Activated CD8-positive, alpha-beta memory T cell treated with anti-CD3 and anti-CD28 coated beads, Interleukin-2, amount 50 U/mL, for 24 hours (primary cell): Measurements from ENCODE around the gene UBE2QL1.

Experiments
- DNase-seq: peaks from one replicate; pipeline ENCODE4 v3.0.0-alpha.2; 2020; ENCODE audit errors: extremely low read depth

The UBE2QL1 gene, protein sequence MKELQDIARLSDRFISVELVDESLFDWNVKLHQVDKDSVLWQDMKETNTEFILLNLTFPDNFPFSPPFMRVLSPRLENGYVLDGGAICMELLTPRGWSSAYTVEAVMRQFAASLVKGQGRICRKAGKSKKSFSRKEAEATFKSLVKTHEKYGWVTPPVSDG

DNA sequence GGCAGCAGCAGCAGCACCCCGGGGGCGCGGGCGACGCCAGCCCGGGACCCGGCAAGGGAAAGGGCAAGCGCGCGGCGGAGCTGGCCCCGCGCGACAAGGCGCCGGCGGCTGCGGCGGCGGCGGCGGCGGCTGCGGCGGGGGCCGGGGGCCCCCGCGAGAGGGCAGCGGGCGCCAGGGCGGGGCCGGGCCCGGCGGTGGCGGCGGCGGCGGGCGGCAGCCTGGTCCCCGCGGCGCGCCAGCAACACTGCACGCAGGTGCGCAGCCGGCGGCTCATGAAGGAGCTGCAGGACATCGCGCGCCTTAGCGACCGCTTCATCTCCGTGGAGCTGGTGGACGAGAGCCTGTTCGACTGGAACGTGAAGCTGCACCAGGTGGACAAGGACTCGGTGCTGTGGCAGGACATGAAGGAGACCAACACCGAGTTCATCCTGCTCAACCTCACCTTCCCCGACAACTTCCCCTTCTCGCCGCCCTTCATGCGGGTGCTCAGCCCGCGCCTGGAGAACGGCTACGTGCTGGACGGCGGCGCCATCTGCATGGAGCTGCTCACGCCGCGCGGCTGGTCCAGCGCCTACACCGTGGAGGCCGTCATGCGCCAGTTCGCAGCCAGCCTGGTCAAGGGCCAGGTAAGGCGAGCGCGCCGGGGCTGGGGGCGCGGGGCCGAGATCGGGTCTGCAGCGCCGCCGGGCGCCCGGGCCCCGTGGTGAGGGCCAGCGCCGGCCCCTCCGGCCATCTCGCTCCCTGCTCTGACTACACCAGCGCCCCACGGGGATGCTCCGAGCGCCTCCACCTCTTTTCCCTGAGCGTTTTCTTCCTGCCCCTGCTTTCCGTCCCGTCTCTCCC lies at the start of gene UBE2QL1:
UBE2QL1 (plus strand) TSS at position 238 of the 843 bp plus-strand sequence; CDS start at position 273, 35 bp downstream.
- no peak for DNase-seq

DNA sequence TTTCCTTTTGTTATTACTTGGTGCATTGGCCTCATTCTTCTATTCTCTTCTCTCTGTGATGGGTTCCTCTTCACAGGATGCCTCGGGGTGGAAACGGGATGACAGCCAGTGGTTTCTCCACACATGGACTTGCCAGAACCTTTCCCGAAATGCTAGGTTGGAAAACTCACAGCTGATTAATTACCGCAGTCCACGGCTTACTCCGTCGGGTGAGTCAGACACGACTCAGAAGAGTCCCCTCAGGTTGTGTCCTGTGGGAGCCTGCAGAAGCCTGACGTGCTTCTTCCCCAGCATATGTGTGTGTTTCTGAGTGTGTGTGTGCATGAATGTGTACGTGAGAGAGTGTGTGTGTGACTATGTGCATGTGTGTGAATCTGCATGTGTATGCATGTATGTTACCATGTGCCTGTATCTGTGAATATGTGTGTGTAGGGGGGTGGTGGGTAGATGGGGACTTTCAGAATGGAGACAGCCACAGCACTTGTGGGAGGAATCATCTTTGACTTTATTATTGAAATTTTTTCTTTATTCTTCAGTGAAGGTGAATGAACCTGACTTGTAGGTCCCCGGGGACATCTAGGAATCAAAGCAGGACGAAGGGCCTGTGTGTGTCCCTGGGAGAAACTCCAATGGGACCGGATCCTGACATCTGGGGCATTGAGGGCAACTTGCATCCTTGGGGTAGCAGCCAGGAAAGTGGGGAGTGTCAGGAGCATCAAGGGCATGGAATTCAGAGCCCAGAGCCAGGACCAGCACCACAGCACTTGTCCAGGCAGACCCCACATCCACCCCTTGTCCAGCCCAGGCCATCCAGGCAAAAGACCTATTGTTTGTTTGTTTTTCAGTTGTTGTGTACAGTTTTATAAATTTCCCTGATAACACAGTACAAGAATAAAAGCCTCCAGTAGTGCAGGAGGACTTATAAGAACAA lies 48.4 kb upstream of the UBE2QL1 start:
- DNase-seq: no peak

DNA sequence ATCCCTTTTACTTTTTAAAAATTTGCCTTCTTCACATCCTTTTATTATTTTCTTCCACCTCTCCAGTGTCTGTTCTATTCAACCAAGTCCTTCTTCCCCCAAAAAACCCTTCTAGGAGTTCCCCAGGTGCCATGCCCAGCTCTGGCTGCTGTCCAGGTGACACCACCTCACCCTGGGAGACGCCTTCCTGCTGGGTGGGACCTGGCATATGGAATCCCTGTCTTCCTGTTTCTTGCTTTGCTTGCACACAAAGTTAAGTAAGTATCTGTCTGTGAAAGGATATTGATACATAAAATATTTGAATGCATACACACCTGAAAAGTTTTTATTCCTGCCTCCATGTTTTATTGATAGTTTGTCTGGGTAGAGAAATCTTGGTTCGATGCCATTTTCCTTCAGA lies 47.2 kb upstream of the UBE2QL1 start:
- no peak for DNase-seq

DNA sequence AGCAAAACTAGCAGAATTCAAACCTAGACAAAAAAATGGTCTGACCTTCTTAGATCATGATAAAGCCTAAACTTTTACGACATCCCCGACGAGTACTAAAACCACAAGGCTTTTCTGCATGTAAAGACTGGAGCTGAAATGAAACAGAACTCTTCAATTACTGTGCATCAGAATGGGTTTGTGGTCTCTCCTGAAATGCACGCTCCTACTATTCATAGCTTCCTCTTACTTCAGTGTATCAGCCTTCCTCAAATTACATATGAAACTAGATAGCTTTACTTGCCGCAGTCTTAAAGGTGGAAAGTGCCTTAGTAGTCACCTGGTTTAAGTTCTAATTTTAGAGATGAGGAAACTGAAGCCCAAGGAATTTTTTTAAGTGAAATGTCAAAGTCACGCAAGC lies 45.7 kb upstream of the UBE2QL1 start:
- no peak for DNase-seq

DNA sequence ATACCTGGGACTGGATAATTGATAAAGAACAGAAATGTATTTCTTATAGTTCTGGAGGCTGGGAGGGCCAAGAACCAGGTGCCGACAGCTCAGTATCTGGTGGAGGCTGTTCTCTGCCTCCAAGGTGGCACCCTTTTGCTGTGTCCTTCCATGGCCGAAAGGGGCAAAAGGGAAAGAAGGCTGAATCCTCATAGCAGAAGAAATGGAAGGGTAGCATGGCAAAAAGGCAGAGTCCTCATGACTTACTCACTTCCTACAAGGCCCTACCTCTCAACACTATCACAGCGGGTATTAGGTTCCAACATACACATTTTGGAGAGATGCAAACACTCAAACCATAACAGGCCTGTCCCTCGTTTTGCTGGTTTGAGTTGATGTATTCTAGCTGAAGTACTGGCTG lies 45.2 kb upstream of the UBE2QL1 start:
- no peak for DNase-seq

DNA sequence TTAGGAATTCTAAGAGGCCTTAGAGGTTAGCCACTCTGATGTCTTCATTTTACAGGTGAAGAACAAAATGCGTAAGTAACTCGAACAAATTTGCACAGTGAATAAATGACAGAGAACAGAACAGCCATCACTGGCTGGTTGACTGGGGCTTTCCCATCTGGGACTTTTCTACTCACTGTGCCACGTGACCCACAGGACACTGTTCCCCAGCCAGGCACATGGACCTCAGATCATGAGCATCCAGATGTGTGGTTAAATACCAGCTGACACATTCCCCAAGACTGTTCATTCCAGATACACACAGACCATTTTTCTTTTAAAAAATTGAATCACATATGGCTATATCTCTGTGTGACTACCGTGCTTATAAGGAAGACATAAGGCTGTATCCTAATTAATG lies 44.5 kb upstream of the UBE2QL1 start:
- DNase-seq: no peak

DNA sequence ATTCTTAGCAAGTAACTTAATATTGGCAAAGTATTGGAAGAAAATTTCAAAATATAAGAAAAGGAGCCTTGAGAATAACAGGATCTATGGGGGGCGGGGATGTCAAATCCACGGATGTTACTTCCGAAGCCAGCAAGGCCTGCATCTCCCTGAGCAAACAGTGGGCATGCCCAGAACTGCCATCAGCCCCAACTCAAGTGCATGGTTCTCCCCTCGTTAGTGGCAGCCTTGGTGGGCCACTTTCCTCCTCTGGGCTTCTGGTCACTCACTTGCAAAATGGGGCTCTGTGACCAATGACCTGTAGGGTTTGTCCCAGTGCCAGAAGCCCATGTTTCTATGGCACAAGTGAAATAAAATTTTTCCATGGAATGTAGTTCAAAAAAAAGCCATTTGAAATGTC lies 43.1 kb upstream of the UBE2QL1 start:
- DNase-seq: no peak

DNA sequence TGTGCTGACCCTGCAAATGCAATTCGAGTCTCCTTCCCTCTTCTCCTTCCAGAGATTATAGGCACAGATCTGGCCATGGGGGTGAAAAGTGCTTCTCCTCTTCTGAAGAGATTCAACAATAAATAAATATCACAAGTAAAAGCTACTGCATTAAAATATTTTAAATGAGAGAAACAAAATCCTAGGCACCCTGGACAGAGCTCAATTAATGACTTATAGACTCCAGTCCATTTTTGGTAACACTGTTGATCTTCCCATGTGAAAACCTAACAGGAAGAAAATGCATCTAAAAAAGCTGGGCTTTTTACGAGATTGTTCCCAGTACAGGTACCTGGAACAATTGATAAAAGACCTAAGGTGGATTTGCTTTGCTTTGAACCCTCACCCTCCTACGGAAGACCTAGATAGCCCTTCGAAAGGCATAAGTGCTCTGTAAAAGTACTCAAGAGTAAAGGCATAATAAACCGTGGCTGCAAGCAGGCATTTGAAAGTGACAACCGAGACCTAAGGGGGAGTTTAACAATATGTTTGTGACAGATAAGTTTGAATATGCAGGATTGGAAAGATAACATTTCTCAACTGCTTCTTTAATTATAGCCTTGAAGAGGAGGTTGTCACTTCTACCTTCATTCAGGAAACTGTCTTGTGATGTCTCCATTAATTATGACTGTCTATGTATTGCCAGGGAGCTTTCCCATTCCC lies 41.0 kb upstream of the UBE2QL1 start:
- no peak for DNase-seq

DNA sequence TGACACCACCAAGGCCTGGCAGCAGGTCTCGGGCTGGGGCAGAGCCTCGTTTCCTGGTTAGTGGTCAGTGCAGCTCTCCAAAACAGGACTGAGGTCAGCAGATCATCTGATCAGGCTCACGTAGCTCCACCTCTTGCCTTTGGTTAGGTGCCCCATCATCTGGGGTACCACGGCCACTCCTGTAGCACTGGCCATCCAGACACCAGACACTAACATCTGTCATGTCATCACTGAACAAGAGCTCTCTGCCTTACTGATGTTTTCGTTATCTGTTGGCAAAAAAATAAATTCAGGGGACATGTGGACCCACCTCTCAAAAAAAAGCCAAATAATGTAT lies 40.4 kb upstream of the UBE2QL1 start:
- DNase-seq: no peak

DNA sequence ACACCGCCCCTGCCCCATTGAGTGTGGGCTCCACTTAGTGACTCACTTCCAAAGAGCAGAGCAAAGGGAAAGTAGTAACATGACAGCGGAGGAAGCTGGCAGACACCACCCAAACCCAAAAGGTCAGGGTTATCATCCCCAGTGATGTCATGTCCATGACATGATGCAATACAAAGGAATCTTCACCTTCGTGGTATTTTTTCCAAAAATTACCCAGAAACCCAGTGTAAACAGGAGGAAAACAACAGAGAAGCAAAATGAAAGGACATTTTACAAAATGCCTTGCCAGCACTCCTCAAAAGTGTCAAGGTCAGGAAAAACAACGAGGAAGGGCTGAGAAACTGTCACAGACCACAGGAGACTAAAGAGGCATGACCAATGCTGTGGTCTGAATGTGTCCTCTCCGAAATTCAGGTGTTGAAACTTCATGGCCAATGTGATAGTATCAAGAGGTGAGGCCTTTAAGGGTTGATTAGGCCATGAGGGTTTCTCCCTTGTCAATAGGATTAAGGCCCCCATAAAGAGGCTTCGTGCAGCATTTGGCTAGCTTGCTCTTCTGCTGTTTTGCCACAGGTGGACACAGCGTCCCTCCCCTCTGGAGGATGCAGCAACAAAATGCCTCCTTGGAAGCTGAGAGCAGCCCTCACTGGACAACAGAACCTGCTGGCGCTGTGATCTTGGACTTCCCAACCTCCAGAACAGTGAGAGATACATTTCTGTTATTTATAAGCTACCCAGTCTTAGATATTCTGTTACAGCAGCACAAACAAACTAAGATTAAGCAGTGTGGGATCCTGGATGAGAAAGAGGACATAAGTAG lies 39.8 kb upstream of the UBE2QL1 start:
- no peak for DNase-seq

DNA sequence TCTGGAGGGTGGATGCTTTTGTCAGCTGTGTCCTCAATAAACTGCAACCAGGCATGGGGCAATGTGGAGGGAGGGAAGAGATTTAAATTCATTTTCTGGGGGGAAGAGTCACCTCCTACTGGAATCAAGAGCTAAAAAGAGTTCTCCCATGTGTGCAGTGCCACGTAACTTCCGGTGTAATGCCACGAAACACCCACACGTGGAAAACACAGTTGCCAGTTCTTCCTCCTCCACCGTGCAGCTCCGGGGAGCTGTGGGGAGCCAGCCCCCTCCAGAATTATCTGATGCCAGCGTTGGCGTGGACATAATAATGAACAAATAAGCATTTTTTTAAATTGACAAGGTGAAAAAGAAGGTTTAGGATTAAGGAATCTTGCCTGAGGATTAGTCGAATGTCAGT lies 38.2 kb upstream of the UBE2QL1 start:
- DNase-seq: no peak

DNA sequence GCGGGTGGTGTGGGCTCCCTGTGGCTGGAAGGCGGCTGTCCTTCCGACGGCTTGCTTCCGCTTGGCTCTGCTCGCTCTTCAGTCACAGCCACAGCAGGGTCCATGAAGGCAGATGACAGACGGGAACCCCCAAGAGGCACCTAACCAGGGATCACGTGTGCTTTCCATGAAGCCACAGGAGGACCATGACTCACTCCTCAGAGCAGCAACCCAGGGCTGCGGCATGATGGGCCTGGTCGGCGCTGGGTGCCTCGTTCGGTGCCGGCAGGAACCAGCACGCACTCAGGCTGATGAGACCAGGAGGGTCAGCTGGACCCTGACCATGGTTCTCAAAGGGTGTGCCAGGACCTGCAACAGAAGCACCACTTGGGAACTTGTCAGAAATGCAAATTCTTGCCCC lies 37.5 kb upstream of the UBE2QL1 start:
- no peak for DNase-seq

DNA sequence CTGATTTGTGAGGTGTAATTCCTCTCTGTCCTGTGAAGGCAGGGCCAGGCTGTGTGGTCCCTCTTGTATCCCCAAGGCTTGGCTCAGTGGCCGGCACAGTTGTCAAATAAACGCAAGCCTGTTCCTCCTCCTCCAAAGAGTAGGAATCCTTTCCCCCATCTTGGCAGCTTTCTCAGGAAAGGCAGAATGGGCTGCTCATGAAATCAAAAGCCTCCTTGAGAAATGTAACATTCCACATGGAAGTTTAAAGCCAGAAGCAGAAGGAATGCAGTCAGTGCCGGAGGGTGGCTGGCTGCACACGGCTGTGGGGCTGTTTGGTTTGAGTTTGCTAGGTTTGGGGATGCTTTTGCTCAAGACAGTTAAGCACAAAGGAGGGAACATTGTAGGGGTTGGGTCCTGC lies 35.8 kb upstream of the UBE2QL1 start:
- DNase-seq: no peak

DNA sequence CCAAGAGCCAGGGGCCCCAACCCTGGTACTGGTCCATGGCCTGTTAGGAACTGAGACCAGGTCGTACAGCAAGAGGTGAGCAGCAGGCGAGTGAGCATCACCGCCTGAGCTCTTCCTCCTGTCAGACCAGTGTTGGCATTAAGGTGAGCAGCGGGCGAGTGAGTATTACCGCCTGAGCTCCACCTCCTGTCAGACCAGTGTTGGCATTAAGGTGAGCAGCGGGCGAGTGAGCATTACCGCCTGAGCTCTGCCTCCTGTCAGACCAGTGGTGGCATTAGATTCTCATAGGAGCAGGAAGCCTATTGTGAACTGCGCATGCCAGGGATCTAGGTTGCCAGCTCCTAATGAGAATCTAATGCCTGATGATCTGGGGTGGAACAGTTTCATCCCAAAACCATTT lies 31.0 kb upstream of the UBE2QL1 start:
- DNase-seq: no peak

DNA sequence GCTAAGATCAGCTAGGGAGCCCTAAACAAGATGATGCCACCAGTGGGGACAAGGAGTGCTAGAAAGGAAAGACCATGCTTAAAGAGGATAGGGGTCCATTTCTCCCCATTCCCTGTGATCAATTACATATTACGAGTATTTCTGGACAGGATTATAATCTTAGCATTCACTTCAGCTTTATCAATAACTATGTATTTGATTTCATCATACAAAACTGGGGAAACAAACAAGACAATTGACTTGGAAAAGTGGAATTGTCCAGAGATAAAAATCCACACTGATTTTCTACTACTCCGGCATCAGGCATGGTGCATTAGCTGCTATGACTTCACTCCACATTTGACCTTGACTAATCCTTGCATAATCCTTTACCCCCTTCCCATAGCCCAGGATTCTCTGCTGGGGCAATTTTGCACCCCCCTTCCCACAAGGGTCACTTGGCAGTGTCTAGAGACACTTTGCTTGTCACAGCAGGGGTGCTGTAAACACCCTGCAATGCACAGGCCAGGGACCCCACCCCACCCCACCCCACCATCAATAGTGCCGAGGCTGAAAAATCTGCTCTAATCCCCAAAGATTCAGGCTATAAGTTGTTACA lies 29.9 kb upstream of the UBE2QL1 start:
- DNase-seq: no peak

DNA sequence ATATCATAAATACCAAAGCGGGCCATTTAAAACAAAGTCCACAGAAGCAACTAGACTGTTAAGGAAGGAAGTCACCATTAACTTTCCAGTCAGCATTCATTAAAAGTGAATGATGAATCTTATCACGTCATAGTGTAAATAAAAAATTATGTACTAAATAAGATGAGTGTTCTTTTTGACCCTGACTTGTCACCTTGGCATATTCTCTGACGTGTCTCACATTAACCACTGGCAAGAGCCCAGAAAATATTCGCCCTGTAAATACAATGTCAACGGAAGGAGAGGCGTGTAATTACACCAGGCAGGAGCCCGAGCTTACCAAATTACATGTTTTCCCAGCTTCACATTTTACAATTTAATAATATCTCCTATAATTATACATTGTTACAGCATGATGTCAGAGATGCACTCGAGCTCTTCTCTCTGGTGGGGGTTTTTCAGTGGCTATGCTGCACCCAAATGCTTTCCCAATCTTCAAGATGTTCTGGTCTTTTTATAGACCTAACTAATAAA lies 29.3 kb upstream of the UBE2QL1 start:
- no peak for DNase-seq

DNA sequence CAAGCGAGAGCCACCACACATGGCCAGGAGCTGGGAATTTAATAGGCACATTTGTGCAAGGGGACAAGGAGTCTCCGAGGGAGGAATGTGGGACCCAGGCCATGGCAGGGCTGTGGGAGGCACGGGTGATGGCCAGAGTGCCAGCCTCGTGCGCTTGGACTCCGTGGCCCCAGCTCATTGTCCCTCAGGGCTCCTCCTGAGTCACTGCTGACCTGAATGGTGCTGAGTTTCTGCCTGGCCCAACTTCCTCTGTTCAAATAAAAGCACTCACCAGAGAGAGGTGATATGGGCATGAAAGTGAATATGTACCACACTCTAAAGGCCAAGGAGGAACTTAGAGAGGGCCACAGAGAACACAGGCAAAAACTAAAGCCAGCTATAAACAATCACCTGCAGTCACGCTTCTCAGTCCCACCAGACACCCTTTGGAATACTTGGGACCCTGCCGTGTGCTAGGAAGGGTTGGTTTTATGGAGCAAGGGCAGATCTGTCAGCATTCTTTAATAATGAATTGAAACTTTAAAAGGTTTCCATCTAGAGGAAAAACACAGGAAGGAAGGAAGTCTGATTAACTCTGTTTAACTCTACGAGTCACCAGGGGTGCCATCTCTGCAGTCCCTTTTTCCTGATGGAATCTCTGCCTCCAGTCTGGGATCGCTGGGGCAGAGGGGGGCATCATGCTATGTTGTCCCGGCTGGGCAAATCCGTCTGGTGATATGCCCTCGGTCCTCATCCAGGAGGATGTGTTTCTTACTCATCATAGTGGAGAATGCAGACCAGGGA lies 25.1 kb upstream of the UBE2QL1 start:
- DNase-seq: no peak

DNA sequence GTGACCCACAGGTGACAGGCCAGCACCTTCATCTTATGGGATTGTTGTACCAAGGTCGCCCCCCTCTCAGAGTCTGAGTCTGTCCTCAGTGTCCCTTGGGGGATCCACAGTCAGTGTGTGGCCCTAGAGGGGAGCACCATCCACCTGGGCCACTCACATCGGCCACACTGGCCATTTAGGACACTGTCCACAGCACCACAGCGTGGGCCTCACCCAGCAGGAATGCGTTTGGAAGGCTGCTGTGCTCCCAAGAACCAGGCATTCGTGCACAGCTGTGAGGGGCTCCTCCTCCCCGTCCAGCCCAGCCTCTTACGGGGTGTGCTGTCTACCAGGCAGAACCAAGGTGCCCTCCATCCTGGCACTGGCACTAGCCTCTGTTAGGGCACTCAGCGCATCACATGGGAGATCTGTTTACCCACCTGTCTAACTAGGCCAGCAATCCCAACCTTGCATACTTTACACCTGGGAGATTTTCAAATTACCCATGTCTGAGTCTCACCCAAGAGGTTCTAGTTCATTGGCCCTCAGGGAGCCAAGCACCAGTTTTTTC lies 24.5 kb upstream of the UBE2QL1 start:
- DNase-seq: no peak

DNA sequence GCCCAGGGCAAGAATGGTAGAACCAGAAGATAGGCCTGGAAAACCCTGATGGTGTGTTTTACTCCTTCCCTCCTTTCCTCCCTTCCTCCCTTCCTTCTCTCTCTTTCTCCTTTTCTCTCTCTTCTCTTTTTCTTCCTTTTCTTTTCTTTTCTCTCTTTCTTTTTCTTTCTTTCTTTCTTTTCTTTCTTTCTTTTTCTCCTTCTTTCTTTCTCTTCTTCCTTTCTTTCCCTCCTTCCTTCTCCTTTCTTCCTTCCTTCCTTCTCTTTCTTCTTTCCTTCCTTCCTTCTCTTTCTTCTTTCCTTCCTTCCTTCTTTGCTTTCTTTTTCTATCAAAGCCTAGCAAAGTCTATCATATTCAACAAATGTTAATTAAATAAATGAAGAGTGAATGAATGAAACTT lies 24.0 kb upstream of the UBE2QL1 start:
- DNase-seq: no peak
